Endothelial cell of umbilical vein (primary cell): ENCODE data around the gene ADAMTS17. TPM values are rescaled to one million over a fixed set of nuclear protein-coding genes. Genes with fewer than 3 reads are reported as not detected.

Experiments
- BruUV-seq: library from RNA; stranded (reverse); fragments of 400-500 nt; replicated peaks from 2 replicates; lab custom pipeline; 2021; lab: Mats Ljungman, UMichigan
- CTCF ChIA-PET: fragments of 300-600, 350-600 bp; sonication (Branson Sonifier 250); formaldehyde crosslinking; loops from one replicate; lab custom pipeline; 2021; ENCODE audit warnings: antibody characterized with exemption, inconsistent platforms; lab: Charles Lee
- POLR2A ChIA-PET: fragments of 300-600, 350-600 bp; sonication (Branson Sonifier 250); formaldehyde crosslinking; loops from one replicate; lab custom pipeline; 2021; ENCODE audit warnings: antibody characterized with exemption, inconsistent platforms; lab: Charles Lee
- DNase-seq: peaks from one replicate; pipeline ENCODE4 v3.0.0-alpha.2; 2011; ENCODE audit warnings: low read depth, low spot score
- FAIRE-seq: peaks from 2 replicates; lab custom pipeline; 2011; peaks lifted over from hg19 to GRCh38; lab: Jason Lieb, UNC
- H2AFZ ChIP-seq: 2 replicates; pipeline ENCODE4 v1.6.0; 2012; ENCODE audit warnings: low read depth, low read length, control low read depth, inconsistent platforms
- H3K27ac ChIP-seq: 2 replicates; pipeline ENCODE4 v1.5.1; 2011; ENCODE audit warnings: low read depth, mild to moderate bottlenecking, control low read depth, low read length, moderate library complexity; ENCODE audit not compliant: insufficient read depth
- H3K27me3 ChIP-seq, 2 experiments: 2 replicates each; pipeline versions ENCODE4 v1.6.0 to v1.6.1; 2011; ENCODE audit warnings: low read length in 2 of 2, mixed read lengths in 1 of 2; ENCODE audit not compliant: control insufficient read depth in 2 of 2, insufficient read depth in 2 of 2
- H3K36me3 ChIP-seq, 2 experiments: 2 replicates in 1 of 2; 3 replicates in 1 of 2; pipeline ENCODE4 v1.5.1; 2011; ENCODE audit warnings: low read length in 2 of 2, mild to moderate bottlenecking in 1 of 2, moderate library complexity in 1 of 2; ENCODE audit not compliant: control insufficient read depth in 2 of 2, insufficient read depth in 2 of 2; ENCODE audit errors: extremely low read depth in 1 of 2
- H3K4me1 ChIP-seq: 3 replicates; pipeline ENCODE4 v1.5.1; 2011; ENCODE audit warnings: mild to moderate bottlenecking, low read length; ENCODE audit not compliant: control insufficient read depth, insufficient read depth; ENCODE audit errors: extremely low read depth
- H3K4me2 ChIP-seq: 2 replicates; pipeline ENCODE4 v1.6.1; 2011; ENCODE audit warnings: low read length, control low read depth, mixed read lengths; ENCODE audit not compliant: insufficient read depth
- H3K4me3 ChIP-seq, 3 experiments: fragments of 200-600 bp in 1 of 3; sonication (generic), shearing (Covaris generic) in 1 of 3; replicated peaks in 1 of 3; 2 replicates each; pipeline ENCODE4 v1.5.1; 2011 to 2016; ENCODE audit warnings: control low read depth in 3 of 3, low read length in 3 of 3, mild to moderate bottlenecking in 2 of 3, inconsistent platforms in 1 of 3, low read depth in 1 of 3, moderate library complexity in 1 of 3; ENCODE audit not compliant: insufficient read depth in 1 of 3
- H3K79me2 ChIP-seq: 2 replicates; pipeline ENCODE4 v1.6.0; 2012; ENCODE audit warnings: low read length, inconsistent platforms; ENCODE audit not compliant: control insufficient read depth, insufficient read depth
- H3K9ac ChIP-seq: replicated peaks from 2 replicates; pipeline ENCODE3; 2011; ENCODE audit warnings: low read length, control low read depth; ENCODE audit not compliant: insufficient read depth; ENCODE audit errors: extremely low read depth
- H3K9me1 ChIP-seq: replicated peaks from 3 replicates; pipeline ENCODE4 v1.6.0; 2011; ENCODE audit warnings: mild to moderate bottlenecking, low read length; ENCODE audit not compliant: control insufficient read depth, insufficient read depth; ENCODE audit errors: extremely low read depth
- H3K9me3 ChIP-seq: replicated peaks from 2 replicates; pipeline ENCODE4 v1.5.1; 2012; ENCODE audit warnings: low read length, inconsistent platforms; ENCODE audit not compliant: control insufficient read depth, insufficient read depth
- H4K20me1 ChIP-seq: replicated peaks from 2 replicates; pipeline ENCODE3; 2011; ENCODE audit warnings: mild to moderate bottlenecking, low read length; ENCODE audit not compliant: control insufficient read depth, insufficient read depth; ENCODE audit errors: extremely low read depth
- GATA2 ChIP-seq: IDR thresholded peaks from 2 replicates; pipeline ENCODE4 v1.7.0; 2011; ENCODE audit warnings: low read depth, mild to moderate bottlenecking, moderate library complexity, mixed read lengths, low read length; ENCODE audit not compliant: insufficient read length, insufficient read depth
- JUN ChIP-seq: IDR thresholded peaks from 2 replicates; pipeline ENCODE4 v1.6.1; 2011; ENCODE audit warnings: borderline replicate concordance, low read depth; ENCODE audit not compliant: insufficient read length, insufficient read depth
- MYC ChIP-seq: IDR thresholded peaks from one replicate; pipeline ENCODE4 v1.6.1; 2011; ENCODE audit warnings: mild to moderate bottlenecking, low read depth, low read length
- POLR2A ChIP-seq: IDR thresholded peaks from 2 replicates; pipeline ENCODE4 v1.6.1; 2012; ENCODE audit warnings: low read depth, mild to moderate bottlenecking, control low read depth, low read length
- POLR2AphosphoS5 ChIP-seq: IDR thresholded peaks from 2 replicates; pipeline ENCODE4 v1.6.1; 2012; ENCODE audit warnings: low read depth, mild to moderate bottlenecking, control low read depth, low read length, moderate library complexity; ENCODE audit not compliant: insufficient read depth
- dilution Hi-C: fragments of 300-500 bp; cut with MboI; formaldehyde crosslinking; loops from one replicate; pipeline ENCODE4 v1.15.0; 2019; ENCODE audit warnings: low sequenced_read_pairs; ENCODE audit not compliant: extremely low pct_ligation_motif_present
- intact Hi-C: fragments of 100-400 bp; cut with micrococcal nuclease; formaldehyde crosslinking; loops from one replicate; pipeline ENCODE4 v1.10.0; 2022
- polyA plus RNA-seq, 4 experiments: library from polyadenylated mRNA; depleted of rRNA in 3 of 4; stranded (reverse) in 3 of 4; unstranded in 1 of 4; fragments of >200 nt; gene quantifications; 2 replicates each; pipeline versions ENCODE4 v1.2.1 to v1.2.3, GENCODE V29; 2011 to 2012; ENCODE audit warnings: missing spikeins in 1 of 4
- total RNA-seq: library from RNA; stranded (reverse); gene quantifications from 2 replicates; pipeline ENCODE4 v1.2.3, GENCODE V29; 2021
- TF ChIP-seq, protein P1 (sequence below), 2 donors: IDR thresholded peaks; 1 replicate in 1 of 2; 2 replicates in 1 of 2; pipeline ENCODE4 v1.5.1; 2011; ENCODE audit warnings: low read length in 2 of 2, mild to moderate bottlenecking in 2 of 2, moderate library complexity in 2 of 2, control low read depth in 1 of 2, inconsistent platforms in 1 of 2, low read depth in 1 of 2; ENCODE audit not compliant: insufficient read depth in 1 of 2; ENCODE audit errors: extremely low read depth in 1 of 2

Gene ADAMTS17
- total and polyA plus RNA-seq, 2 donors (not counting 3 experiments of a cell fraction or from before 2014, with no cell fraction given): 0.12 TPM; not detected in 1

DNA sequence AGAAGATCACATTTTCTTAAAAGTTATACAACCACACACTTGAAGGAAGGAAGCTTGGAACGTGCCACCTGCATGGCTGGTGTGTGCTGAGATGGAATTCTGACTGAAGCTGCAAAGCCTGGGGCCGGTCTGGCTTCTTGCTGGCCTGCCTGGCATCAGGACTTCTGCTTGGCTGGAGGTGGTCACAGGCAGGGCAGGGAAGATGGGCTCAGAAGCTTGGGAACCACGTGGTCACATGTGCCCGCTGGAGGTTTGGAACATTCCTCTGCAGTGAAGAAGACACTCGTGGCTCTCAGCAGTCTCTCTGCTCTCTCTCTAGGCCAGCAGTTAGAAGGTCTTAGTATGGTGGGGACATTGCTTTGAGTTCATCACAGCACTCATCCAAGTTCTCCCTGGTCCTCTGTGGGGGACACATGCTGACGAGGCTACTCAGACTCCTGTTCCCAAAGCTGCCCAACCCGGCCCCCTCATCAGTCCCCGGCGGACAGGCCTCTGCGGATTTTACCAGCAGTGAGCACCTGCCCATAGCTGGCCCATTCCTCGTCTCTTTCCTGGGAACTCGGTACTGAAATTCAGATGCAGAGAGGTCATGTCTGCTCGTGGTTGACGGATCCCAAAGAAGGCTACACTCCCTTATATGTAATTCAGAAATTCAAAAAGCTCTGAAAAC, 229.0 kb downstream of the ADAMTS17 start:
- dilution Hi-C loops: no loop called here
- intact Hi-C loops: loop anchor here (5.0 kb wide), 2 partner anchors 185 to 490 kb away; partner anchors contain the start of genes ASB7 and LINS1
- DNase-seq (no peak), FAIRE-seq (no peak)
- Histone ChIP-seq H3K36me3 (no peaks in the 10 kb centered on the region), H3K4me3 (no peak overlapping the region), H2AFZ (no peak overlapping the region), H3K9me1 (no peaks in the 10 kb centered on the region), H3K27me3 (no peaks in the 10 kb centered on the region), H3K9ac (no peak overlapping the region), H4K20me1 (no peaks in the 10 kb centered on the region), H3K79me2 (no peaks in the 10 kb centered on the region), H3K9me3 (no peaks in the 10 kb centered on the region), H3K27ac (no peak overlapping the region), H3K4me2 (no peak overlapping the region), H3K4me1 (peaks cover 31% of the 10 kb centered on the region)
- POLR2A ChIA-PET: no interaction called here
- CTCF ChIA-PET: interaction anchor here (1.8 to 2.2 kb wide), 2 partner anchors 19 to 226 kb away, joined by 4 to 12 read pairs; no protein-coding TSS in a partner anchor
- BruUV-seq: no TSS peak
- TF ChIP-seq GATA2: no peak
- no peak for TF ChIP-seq MYC
- TF ChIP-seq, protein P1, sequence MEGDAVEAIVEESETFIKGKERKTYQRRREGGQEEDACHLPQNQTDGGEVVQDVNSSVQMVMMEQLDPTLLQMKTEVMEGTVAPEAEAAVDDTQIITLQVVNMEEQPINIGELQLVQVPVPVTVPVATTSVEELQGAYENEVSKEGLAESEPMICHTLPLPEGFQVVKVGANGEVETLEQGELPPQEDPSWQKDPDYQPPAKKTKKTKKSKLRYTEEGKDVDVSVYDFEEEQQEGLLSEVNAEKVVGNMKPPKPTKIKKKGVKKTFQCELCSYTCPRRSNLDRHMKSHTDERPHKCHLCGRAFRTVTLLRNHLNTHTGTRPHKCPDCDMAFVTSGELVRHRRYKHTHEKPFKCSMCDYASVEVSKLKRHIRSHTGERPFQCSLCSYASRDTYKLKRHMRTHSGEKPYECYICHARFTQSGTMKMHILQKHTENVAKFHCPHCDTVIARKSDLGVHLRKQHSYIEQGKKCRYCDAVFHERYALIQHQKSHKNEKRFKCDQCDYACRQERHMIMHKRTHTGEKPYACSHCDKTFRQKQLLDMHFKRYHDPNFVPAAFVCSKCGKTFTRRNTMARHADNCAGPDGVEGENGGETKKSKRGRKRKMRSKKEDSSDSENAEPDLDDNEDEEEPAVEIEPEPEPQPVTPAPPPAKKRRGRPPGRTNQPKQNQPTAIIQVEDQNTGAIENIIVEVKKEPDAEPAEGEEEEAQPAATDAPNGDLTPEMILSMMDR (IDR thresholded peaks at IDR 0.05; ENCODE audit: extremely low read depth in 1 of 2, insufficient read depth in 1 of 2, low read depth in 1 of 2, low read length in 2 of 2): no peak
- TF ChIP-seq POLR2AphosphoS5: no peak
- TF ChIP-seq JUN: no peak
- no peak for TF ChIP-seq POLR2A
